SU-DHL-6 (cell line): ENCODE results near the gene TRIP13.
"Not testable (repeated sequence)": the region's sequence is repeated elsewhere in the genome, so short reads cannot be mapped to it uniquely, and the experiment has no call there.

ENCODE experiments used
- H2AFZ ChIP-seq: fragments of 200-600 bp; sonication (generic); 2 replicates; pipeline ENCODE4 v1.6.1; 2014; ENCODE audit warnings: low read depth, mild to moderate bottlenecking, moderate library complexity, mixed read lengths, antibody characterized with exemption, low read length; ENCODE audit not compliant: severe bottlenecking
- H3F3A ChIP-seq: fragments of 200-600 bp; shearing (Covaris generic); 2 replicates; pipeline ENCODE4 v1.6.0; 2016; ENCODE audit warnings: antibody characterized with exemption, mild to moderate bottlenecking; ENCODE audit not compliant: insufficient read depth
- H3K27ac ChIP-seq: fragments of 200-600 bp; sonication (generic); 2 replicates; pipeline ENCODE4 v1.5.1; 2016; ENCODE audit warnings: low read depth, mild to moderate bottlenecking, low read length, moderate library complexity, mixed read lengths
- H3K27me3 ChIP-seq: fragments of 200-600 bp; sonication (generic), shearing (Covaris generic); 2 replicates; pipeline ENCODE4 v1.6.0; 2014; ENCODE audit warnings: mild to moderate bottlenecking, low read length
- H3K36me3 ChIP-seq: fragments of 200-600 bp; sonication (generic); 2 replicates; pipeline ENCODE4 v1.6.1; 2014; ENCODE audit warnings: mild to moderate bottlenecking, low read length, mixed read lengths
- H3K4me2 ChIP-seq: fragments of 300-600, 200-600 bp; shearing (Covaris generic), sonication (generic); 2 replicates; pipeline ENCODE4 v1.6.0; 2014; ENCODE audit warnings: low read length, low read depth, mild to moderate bottlenecking; ENCODE audit not compliant: poor library complexity, severe bottlenecking
- H3K4me3 ChIP-seq: fragments of 200-600 bp; sonication (generic); 2 replicates; pipeline ENCODE4 v1.5.1; 2014; ENCODE audit warnings: antibody characterized with exemption, low read length, mild to moderate bottlenecking, mixed read lengths; ENCODE audit not compliant: insufficient read depth, poor library complexity, severe bottlenecking
- H3K79me2 ChIP-seq: fragments of 200-600 bp; sonication (generic); 2 replicates; pipeline ENCODE4 v1.6.1; 2014; ENCODE audit warnings: mild to moderate bottlenecking, low read length, moderate library complexity; ENCODE audit not compliant: insufficient read depth
- H3K9ac ChIP-seq: fragments of 200-600 bp; sonication (generic); 2 replicates; pipeline ENCODE4 v1.7.0; 2014; ENCODE audit warnings: mild to moderate bottlenecking, low read length
- H3K9me2 ChIP-seq: fragments of 200-600 bp; sonication (generic); replicated peaks from 2 replicates; pipeline ENCODE4 v1.6.1; 2014; ENCODE audit warnings: low read length; ENCODE audit not compliant: insufficient read depth
- H3K9me3 ChIP-seq: fragments of 200-600 bp; sonication (generic); 2 replicates; pipeline ENCODE4 v1.6.1; 2014; ENCODE audit warnings: low read length, mixed read lengths; ENCODE audit not compliant: insufficient read depth
- H4K20me1 ChIP-seq: fragments of 200-600 bp; sonication (generic); 2 replicates; pipeline ENCODE4 v1.6.1; 2014; ENCODE audit warnings: low read depth, mild to moderate bottlenecking, antibody characterized with exemption, low read length, moderate library complexity, mixed read lengths
- CTCF ChIP-seq: fragments of 200-600 bp; sonication (generic); IDR thresholded peaks from one replicate; pipeline ENCODE4 v1.5.1; 2017; ENCODE audit warnings: antibody characterized with exemption, mild to moderate bottlenecking, low read length, moderate library complexity; ENCODE audit not compliant: insufficient read depth, poor library complexity, severe bottlenecking
- EZH2phosphoT487 ChIP-seq: fragments of 200-600 bp; sonication (generic), shearing (Covaris generic); conservative IDR thresholded peaks from 2 replicates; pipeline ENCODE4 v1.6.1; 2018; ENCODE audit warnings: mild to moderate bottlenecking, antibody characterized with exemption, low read length, moderate library complexity, mixed read lengths

The TRIP13 gene

GRCh38 chr5:878125-878524 is 14.6 kb upstream of the TRIP13 start:
- H4K20me1 ChIP-seq, result no peaks in the 10 kb centered on the region; the same call in 1 of the 2 replicates
- no peaks in the 10 kb centered on the region for H3K27me3 ChIP-seq
- H3K27ac ChIP-seq, result no peak overlapping the region
- peaks cover 12% of the 10 kb centered on the region; the same call in 1 of the 2 replicates for H3K36me3 ChIP-seq
- H3K9ac ChIP-seq, result no peak overlapping the region
- H3K79me2 ChIP-seq, result peaks cover 28% of the 10 kb centered on the region
- no peak overlapping the region for H2AFZ ChIP-seq
- H3K4me2 ChIP-seq, result no peak overlapping the region
- H3K4me3 ChIP-seq, result no peak overlapping the region
- TF ChIP-seq CTCF (no peak), EZH2phosphoT487 (no peak)
- no peaks in the 10 kb centered on the region for H3K9me3 ChIP-seq
- no peaks in the 10 kb centered on the region for H3F3A ChIP-seq
- no peaks in the 10 kb centered on the region for H3K9me2 ChIP-seq

- H3K4me2 ChIP-seq, H3K27me3 ChIP-seq, H3F3A ChIP-seq, H3K9me2 ChIP-seq, H3K9me3 ChIP-seq, H2AFZ ChIP-seq, H3K27ac ChIP-seq, H3K9ac ChIP-seq, H3K4me3 ChIP-seq, H4K20me1 ChIP-seq: not testable (repeated sequence)
- Histone ChIP-seq H3K79me2 (peaks cover 34% of the 10 kb centered on the region), H3K36me3 (peaks cover 17% of the 10 kb centered on the region; the same call in 1 of the 2 replicates)
These were observed 14.0 kb upstream of the TRIP13 start for GRCh38 chr5:878677-879076.

- no peaks in the 10 kb centered on the region for H3F3A ChIP-seq
- no peak overlapping the region for H3K4me3 ChIP-seq
- TF ChIP-seq EZH2phosphoT487 (no peak), CTCF (no peak)
- no peaks in the 10 kb centered on the region for H3K9me2 ChIP-seq
- H3K4me2 ChIP-seq, result no peak overlapping the region
- H3K9ac ChIP-seq, result no peak overlapping the region
- no peaks in the 10 kb centered on the region for H3K27me3 ChIP-seq
- H3K79me2 ChIP-seq, result peaks cover 36% of the 10 kb centered on the region
- H4K20me1 ChIP-seq, result no peaks in the 10 kb centered on the region; the same call in 1 of the 2 replicates
- H3K9me3 ChIP-seq, result no peaks in the 10 kb centered on the region
- no peak overlapping the region for H3K27ac ChIP-seq
- H2AFZ ChIP-seq, result no peak overlapping the region
- peaks cover 10% of the 10 kb centered on the region; the same call in 1 of the 2 replicates for H3K36me3 ChIP-seq
These were observed 11.7 kb upstream of the TRIP13 start for GRCh38 chr5:880816-881550.

GRCh38 chr5:881551-881935 is 11.1 kb upstream of the TRIP13 start:
- Histone ChIP-seq H3K4me2 (no peak overlapping the region), H3K27ac (no peak overlapping the region), H3K9me3 (no peaks in the 10 kb centered on the region), H3K27me3 (no peaks in the 10 kb centered on the region), H4K20me1 (no peaks in the 10 kb centered on the region; the same call in 1 of the 2 replicates), H3F3A (no peaks in the 10 kb centered on the region), H2AFZ (no peak overlapping the region), H3K9ac (no peak overlapping the region), H3K36me3 (peaks cover 13% of the 10 kb centered on the region), H3K79me2 (peaks cover 36% of the 10 kb centered on the region), H3K4me3 (no peak overlapping the region), H3K9me2 (no peaks in the 10 kb centered on the region)
- no peak for TF ChIP-seq CTCF
- no peak for TF ChIP-seq EZH2phosphoT487
